Measurements from ENCODE around the gene OSTF1.

The OSTF1 gene

GRCh38 chr9:75104607-75105006, 16.3 kb downstream of the OSTF1 start:
- Histone ChIP-seq H3K79me2 (ENCODE audit: control insufficient read depth, insufficient read depth, low read length, unreplicated experiment) (peaks cover 58% of the 10 kb centered on the region), H3K36me3 (ENCODE audit: insufficient read depth, low read length) (no peaks in the 10 kb centered on the region), H3K27ac (ENCODE audit: low read depth, low read length) (no peak overlapping the region), H2AFZ (ENCODE audit: low read length, unreplicated experiment) (no peak overlapping the region), H3K4me3 (ENCODE audit: low read depth, low read length) (no peak overlapping the region), H3K4me1 (ENCODE audit: control insufficient read depth, insufficient read depth, low read length, unreplicated experiment) (no peaks in the 10 kb centered on the region), H3K27me3 (ENCODE audit: insufficient read depth, low read length) (no peaks in the 10 kb centered on the region)

GRCh38 chr9:75105019-75105540, 16.8 kb downstream of the OSTF1 start:
- H3K27me3 ChIP-seq (ENCODE audit: insufficient read depth, low read length) = no peaks in the 10 kb centered on the region
- peaks cover 59% of the 10 kb centered on the region for H3K79me2 ChIP-seq (ENCODE audit: control insufficient read depth, insufficient read depth, low read length, unreplicated experiment)
- no peak overlapping the region for H3K27ac ChIP-seq (ENCODE audit: low read depth, low read length)
- no peaks in the 10 kb centered on the region for H3K4me1 ChIP-seq (ENCODE audit: control insufficient read depth, insufficient read depth, low read length, unreplicated experiment)
- no peak overlapping the region for H3K4me3 ChIP-seq (ENCODE audit: low read depth, low read length)
- H3K36me3 ChIP-seq (ENCODE audit: insufficient read depth, low read length) = no peaks in the 10 kb centered on the region
- no peak overlapping the region for H2AFZ ChIP-seq (ENCODE audit: low read length, unreplicated experiment)

DNA sequence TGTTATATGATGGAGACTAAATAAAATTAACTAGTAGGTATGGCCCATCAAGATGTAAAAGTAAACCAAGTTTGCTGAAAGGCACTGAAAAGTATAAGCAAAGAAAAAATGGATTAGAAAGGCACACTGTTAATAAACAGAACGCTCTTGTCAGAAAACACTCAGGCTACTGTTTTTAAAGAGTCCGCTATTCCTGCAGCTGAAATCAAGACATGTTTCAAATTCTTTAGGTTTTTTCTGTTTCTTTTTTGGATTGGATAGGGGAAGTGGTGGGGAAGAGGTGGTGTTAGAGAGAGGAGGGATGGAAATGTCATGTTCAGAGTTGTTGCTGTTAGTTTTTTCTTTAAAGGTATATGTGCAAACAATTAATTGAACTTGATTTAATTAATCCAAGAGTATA, 17.5 kb downstream of the OSTF1 start:
- Histone ChIP-seq H3K4me3 (ENCODE audit: low read depth, low read length) (no peak overlapping the region), H2AFZ (ENCODE audit: low read length, unreplicated experiment) (no peak overlapping the region), H3K4me1 (ENCODE audit: control insufficient read depth, insufficient read depth, low read length, unreplicated experiment) (peaks cover 2% of the 10 kb centered on the region), H3K27me3 (ENCODE audit: insufficient read depth, low read length) (no peaks in the 10 kb centered on the region), H3K27ac (ENCODE audit: low read depth, low read length) (no peak overlapping the region), H3K36me3 (ENCODE audit: insufficient read depth, low read length) (no peaks in the 10 kb centered on the region), H3K79me2 (ENCODE audit: control insufficient read depth, insufficient read depth, low read length, unreplicated experiment) (peaks cover 63% of the 10 kb centered on the region)

- Histone ChIP-seq H3K36me3 (ENCODE audit: insufficient read depth, low read length) (no peaks in the 10 kb centered on the region), H3K27me3 (ENCODE audit: insufficient read depth, low read length) (no peaks in the 10 kb centered on the region), H3K4me3 (ENCODE audit: low read depth, low read length) (no peak overlapping the region), H3K79me2 (ENCODE audit: control insufficient read depth, insufficient read depth, low read length, unreplicated experiment) (peaks cover 60% of the 10 kb centered on the region), H3K4me1 (ENCODE audit: control insufficient read depth, insufficient read depth, low read length, unreplicated experiment) (peaks cover 7% of the 10 kb centered on the region), H3K27ac (ENCODE audit: low read depth, low read length) (no peak overlapping the region), H2AFZ (ENCODE audit: low read length, unreplicated experiment) (no peak overlapping the region)
Measured at GRCh38 chr9:75106857-75107256, 18.5 kb downstream of the OSTF1 start.

DNA sequence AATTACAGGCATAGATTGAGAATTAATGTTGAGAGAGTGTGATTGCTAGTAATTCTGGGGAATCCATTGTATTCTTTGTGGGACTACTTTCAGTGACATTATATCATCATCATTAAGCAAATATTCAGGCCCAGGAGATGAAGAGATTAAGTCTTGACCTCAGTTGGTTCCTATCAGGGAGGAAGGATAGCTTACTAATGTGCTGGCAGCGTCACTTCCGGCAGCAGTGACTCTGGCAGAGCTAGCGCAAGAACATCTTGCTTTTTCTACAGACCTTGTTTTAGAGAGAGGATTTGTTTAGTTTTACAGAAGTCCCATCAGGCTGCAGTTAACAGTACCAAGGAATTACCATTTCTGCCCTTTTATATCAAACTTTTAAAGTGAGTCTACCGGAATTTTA, 20.3 kb downstream of the OSTF1 start:
- no peaks in the 10 kb centered on the region for H3K27me3 ChIP-seq (ENCODE audit: insufficient read depth, low read length)
- H3K36me3 ChIP-seq (ENCODE audit: insufficient read depth, low read length) = no peaks in the 10 kb centered on the region
- peak overlapping the region; percentile 38; the same call in 1 of the 2 replicates for H3K27ac ChIP-seq (ENCODE audit: low read depth, low read length)
- H3K79me2 ChIP-seq (ENCODE audit: control insufficient read depth, insufficient read depth, low read length, unreplicated experiment) = peaks cover 46% of the 10 kb centered on the region
- no peak overlapping the region for H2AFZ ChIP-seq (ENCODE audit: low read length, unreplicated experiment)
- H3K4me1 ChIP-seq (ENCODE audit: control insufficient read depth, insufficient read depth, low read length, unreplicated experiment) = peaks cover 7% of the 10 kb centered on the region
- H3K4me3 ChIP-seq (ENCODE audit: low read depth, low read length) = no peak overlapping the region

GRCh38 chr9:75109210-75109839, 21.0 kb downstream of the OSTF1 start:
- H3K79me2 ChIP-seq (ENCODE audit: control insufficient read depth, insufficient read depth, low read length, unreplicated experiment) = peaks cover 46% of the 10 kb centered on the region
- no peaks in the 10 kb centered on the region for H3K36me3 ChIP-seq (ENCODE audit: insufficient read depth, low read length)
- no peaks in the 10 kb centered on the region for H3K27me3 ChIP-seq (ENCODE audit: insufficient read depth, low read length)
- H2AFZ ChIP-seq (ENCODE audit: low read length, unreplicated experiment) = no peak overlapping the region
- H3K27ac ChIP-seq (ENCODE audit: low read depth, low read length) = no peak overlapping the region
- no peak overlapping the region for H3K4me3 ChIP-seq (ENCODE audit: low read depth, low read length)
- peaks cover 7% of the 10 kb centered on the region for H3K4me1 ChIP-seq (ENCODE audit: control insufficient read depth, insufficient read depth, low read length, unreplicated experiment)

- peaks cover 35% of the 10 kb centered on the region for H3K79me2 ChIP-seq (ENCODE audit: control insufficient read depth, insufficient read depth, low read length, unreplicated experiment)
- H3K4me3 ChIP-seq (ENCODE audit: low read depth, low read length) = no peak overlapping the region
- no peaks in the 10 kb centered on the region for H3K27me3 ChIP-seq (ENCODE audit: insufficient read depth, low read length)
- H2AFZ ChIP-seq (ENCODE audit: low read length, unreplicated experiment) = no peak overlapping the region
- H3K4me1 ChIP-seq (ENCODE audit: control insufficient read depth, insufficient read depth, low read length, unreplicated experiment) = peaks cover 7% of the 10 kb centered on the region
- no peaks in the 10 kb centered on the region for H3K36me3 ChIP-seq (ENCODE audit: insufficient read depth, low read length)
- H3K27ac ChIP-seq (ENCODE audit: low read depth, low read length) = no peak overlapping the region
Measured at GRCh38 chr9:75111019-75111622, 22.8 kb downstream of the OSTF1 start.

DNA sequence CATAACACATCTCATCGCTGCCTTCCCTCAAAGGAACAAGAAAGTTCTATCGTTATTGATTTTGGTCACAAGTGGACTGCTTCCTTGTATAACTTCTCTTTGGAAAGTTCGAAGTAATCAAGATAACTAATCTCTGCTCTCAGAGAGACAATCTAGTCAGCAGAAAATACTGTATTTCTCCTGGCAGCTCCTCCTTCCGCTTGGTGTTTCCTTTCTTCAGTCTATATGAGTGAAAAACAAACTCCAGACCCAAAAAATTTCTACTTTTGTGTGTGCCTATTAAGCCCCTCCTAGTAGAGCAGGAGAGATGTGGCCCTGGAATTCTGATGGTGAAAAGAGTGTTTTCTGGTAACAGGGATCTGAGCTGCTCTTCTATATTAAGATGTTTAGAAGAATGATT, 24.5 kb downstream of the OSTF1 start:
- Histone ChIP-seq H3K4me1 (ENCODE audit: control insufficient read depth, insufficient read depth, low read length, unreplicated experiment) (peaks cover 7% of the 10 kb centered on the region), H3K4me3 (ENCODE audit: low read depth, low read length) (no peak overlapping the region), H3K27me3 (ENCODE audit: insufficient read depth, low read length) (no peaks in the 10 kb centered on the region), H3K27ac (ENCODE audit: low read depth, low read length) (no peak overlapping the region), H3K79me2 (ENCODE audit: control insufficient read depth, insufficient read depth, low read length, unreplicated experiment) (peaks cover 31% of the 10 kb centered on the region), H3K36me3 (ENCODE audit: insufficient read depth, low read length) (no peaks in the 10 kb centered on the region), H2AFZ (ENCODE audit: low read length, unreplicated experiment) (no peak overlapping the region)

- no peak overlapping the region for H3K4me3 ChIP-seq (ENCODE audit: low read depth, low read length)
- H3K27me3 ChIP-seq (ENCODE audit: insufficient read depth, low read length) = no peaks in the 10 kb centered on the region
- peaks cover 14% of the 10 kb centered on the region for H3K79me2 ChIP-seq (ENCODE audit: control insufficient read depth, insufficient read depth, low read length, unreplicated experiment)
- peaks cover under 1% of the 10 kb centered on the region for H3K4me1 ChIP-seq (ENCODE audit: control insufficient read depth, insufficient read depth, low read length, unreplicated experiment)
- H3K27ac ChIP-seq (ENCODE audit: low read depth, low read length) = no peak overlapping the region
- H2AFZ ChIP-seq (ENCODE audit: low read length, unreplicated experiment) = no peak overlapping the region
- peaks cover 6% of the 10 kb centered on the region; the same call in 1 of the 2 replicates for H3K36me3 ChIP-seq (ENCODE audit: insufficient read depth, low read length)
Measured at GRCh38 chr9:75116306-75116705, 28.0 kb downstream of the OSTF1 start.

DNA sequence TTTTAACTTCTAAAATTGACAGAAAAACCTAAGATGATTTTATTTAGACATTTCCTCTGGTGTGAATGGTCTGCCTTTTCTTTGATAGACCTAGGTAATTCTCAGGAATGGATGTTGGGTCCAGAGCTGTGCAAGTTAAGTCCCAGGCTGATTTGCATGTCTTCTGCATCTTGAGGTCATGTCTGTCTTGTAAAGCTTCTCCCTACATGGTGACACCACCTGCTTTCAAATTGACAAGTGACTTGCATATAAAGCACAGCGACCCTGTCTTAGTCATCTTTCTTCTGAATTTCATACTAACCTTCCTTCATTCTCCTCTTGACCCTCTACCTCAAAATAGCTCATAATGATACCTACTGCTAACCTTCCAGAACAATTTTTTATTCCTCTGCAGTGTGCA, 29.2 kb downstream of the OSTF1 start:
- Histone ChIP-seq H3K27ac (ENCODE audit: low read depth, low read length) (no peak overlapping the region), H3K4me1 (ENCODE audit: control insufficient read depth, insufficient read depth, low read length, unreplicated experiment) (no peaks in the 10 kb centered on the region), H3K27me3 (ENCODE audit: insufficient read depth, low read length) (no peaks in the 10 kb centered on the region), H3K36me3 (ENCODE audit: insufficient read depth, low read length) (peaks cover 6% of the 10 kb centered on the region; the same call in 1 of the 2 replicates), H3K79me2 (ENCODE audit: control insufficient read depth, insufficient read depth, low read length, unreplicated experiment) (peaks cover 12% of the 10 kb centered on the region), H3K4me3 (ENCODE audit: low read depth, low read length) (no peak overlapping the region), H2AFZ (ENCODE audit: low read length, unreplicated experiment) (no peak overlapping the region)

GRCh38 chr9:75120686-75121085, 32.4 kb downstream of the OSTF1 start:
- H2AFZ ChIP-seq (ENCODE audit: low read length, unreplicated experiment) = no peak overlapping the region
- peaks cover 6% of the 10 kb centered on the region; the same call in 1 of the 2 replicates for H3K36me3 ChIP-seq (ENCODE audit: insufficient read depth, low read length)
- H3K27ac ChIP-seq (ENCODE audit: low read depth, low read length) = no peak overlapping the region
- no peak overlapping the region for H3K4me3 ChIP-seq (ENCODE audit: low read depth, low read length)
- no peaks in the 10 kb centered on the region for H3K27me3 ChIP-seq (ENCODE audit: insufficient read depth, low read length)
- H3K4me1 ChIP-seq (ENCODE audit: control insufficient read depth, insufficient read depth, low read length, unreplicated experiment) = no peaks in the 10 kb centered on the region
- H3K79me2 ChIP-seq (ENCODE audit: control insufficient read depth, insufficient read depth, low read length, unreplicated experiment) = peaks cover 6% of the 10 kb centered on the region
